Retina (tissue), 1 donor: ENCODE measurements around the gene IL1RAPL1.
"Not testable (repeated sequence)": the region's sequence is repeated elsewhere in the genome, so short reads cannot be mapped to it uniquely, and the experiment has no call there.

Experiments used
- DNase-seq: peaks from one replicate; pipeline ENCODE4 v3.0.0-alpha.2; 2016

Gene IL1RAPL1

GRCh38 chrX:28997706-28998463, 410.6 kb downstream of the IL1RAPL1 start:
- no peak for DNase-seq

GRCh38 chrX:28998609-28999135, 411.4 kb downstream of the IL1RAPL1 start:
- no peak for DNase-seq

DNA sequence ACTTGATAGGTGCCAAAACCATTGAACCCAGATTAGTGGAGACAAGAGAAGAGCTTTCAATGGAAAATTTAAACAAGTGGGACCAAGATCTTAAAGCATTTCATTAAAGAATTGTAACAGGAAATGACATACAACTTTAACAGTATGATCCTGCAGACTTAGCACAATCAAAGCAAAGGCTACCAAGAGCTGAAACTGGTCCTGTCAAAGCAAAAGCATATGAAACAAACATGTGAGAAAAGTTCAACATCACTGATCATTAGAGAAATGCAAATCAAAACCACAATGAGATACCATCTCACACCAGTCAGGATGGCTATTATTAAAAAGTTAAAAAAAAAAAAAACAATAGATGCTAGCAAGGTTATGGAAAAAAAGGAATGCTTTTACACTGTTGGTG, 425.6 kb downstream of the IL1RAPL1 start:
- DNase-seq: no peak

- no peak for DNase-seq
Measured at GRCh38 chrX:29023207-29023606, 436.0 kb downstream of the IL1RAPL1 start.

- no peak for DNase-seq
Measured at GRCh38 chrX:29024871-29025270, 437.6 kb downstream of the IL1RAPL1 start.

GRCh38 chrX:29039501-29039900, 452.3 kb downstream of the IL1RAPL1 start:
- DNase-seq: no peak

DNA sequence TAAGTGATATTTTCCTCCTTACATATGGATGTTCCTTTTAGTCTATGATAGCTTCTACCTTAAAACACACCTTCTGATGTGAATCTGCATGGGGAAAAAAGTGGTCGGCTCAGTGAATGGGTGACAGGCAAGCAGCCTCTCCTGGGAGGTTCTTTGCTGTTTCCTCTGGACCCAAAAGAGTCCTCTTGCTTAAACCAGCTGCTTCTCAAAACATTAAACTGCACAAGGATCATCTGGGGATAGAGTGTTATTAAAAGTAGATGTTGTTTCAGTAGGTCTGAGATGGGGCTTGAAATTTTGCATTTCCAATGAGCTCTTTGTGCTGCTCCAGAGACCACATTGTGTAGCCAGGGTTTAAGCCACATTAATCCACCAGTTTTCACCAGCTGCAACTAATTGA, 452.9 kb downstream of the IL1RAPL1 start:
- DNase-seq: no peak

DNA sequence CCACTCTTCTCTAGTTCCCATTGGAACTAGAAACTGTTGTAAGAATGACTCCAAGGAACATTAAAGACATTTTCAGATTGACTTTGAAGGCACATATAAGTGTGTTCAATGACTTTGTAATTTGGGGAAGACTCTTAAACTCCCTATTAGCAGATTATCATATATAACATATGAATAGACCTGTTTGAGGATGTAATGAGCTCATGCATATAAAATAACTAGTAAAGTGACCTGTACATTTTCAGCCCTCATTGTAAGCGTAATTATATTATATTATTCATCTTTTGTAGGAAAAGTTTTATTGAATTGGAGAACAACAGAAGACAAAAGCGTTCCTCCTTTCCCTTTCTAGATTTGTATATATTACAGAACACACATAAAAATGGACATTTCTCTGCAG, 455.1 kb downstream of the IL1RAPL1 start:
- DNase-seq: no peak

- DNase-seq: no peak
Measured at GRCh38 chrX:29043746-29044145, 456.5 kb downstream of the IL1RAPL1 start.

DNA sequence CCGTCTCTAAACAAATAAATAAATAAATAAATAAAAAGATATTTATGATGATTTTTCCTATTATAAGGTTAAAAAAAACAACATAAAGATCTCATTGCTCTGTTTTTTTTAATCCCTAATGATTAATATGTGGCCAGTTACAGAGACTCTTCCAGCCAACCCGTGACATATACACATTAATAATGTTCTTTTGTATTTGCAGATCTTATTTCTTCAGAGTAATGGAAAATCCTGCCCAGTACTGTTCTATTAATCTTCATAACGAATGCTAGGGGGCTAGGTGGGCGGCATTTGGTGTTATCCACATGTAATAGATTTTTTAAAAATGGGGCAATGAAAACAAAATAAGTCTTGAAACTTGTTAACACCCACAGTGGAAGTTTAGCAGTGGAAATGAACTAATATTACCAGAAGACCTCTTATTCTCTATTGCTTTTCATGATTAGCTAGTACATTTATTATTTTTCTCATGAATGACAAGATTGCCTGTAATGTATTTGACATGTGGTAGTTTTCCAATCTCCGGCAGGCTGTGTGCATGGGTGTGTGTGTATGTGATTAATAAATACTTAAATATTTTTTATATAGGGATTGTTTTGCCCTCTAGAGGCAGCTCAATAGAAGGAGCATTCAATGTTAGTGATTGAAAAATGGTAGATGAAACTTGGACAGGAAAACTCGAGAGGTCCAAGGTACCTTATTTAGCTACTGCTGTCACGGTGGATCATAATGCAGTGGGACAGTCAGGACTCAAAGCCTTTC, 457.4 kb downstream of the IL1RAPL1 start:
- no peak for DNase-seq

DNA sequence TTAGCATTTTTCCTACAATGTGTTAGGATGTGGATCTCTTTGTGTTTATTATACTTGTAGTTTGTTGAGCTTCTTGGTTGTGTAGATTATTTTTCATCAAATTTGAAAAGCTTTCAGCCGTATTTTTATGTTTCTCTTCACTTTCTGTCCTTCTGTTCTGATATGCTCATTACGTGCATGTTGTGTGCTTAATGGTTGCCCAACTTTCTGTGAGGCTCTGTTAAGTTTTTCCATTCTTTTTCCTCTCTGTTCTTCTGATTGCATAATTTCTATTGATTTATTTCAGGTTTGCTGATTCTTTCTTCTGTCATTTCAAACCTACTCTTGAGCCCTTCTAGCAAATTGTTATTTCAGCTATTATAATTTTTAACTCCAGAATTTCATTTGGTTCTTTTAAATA, 478.2 kb downstream of the IL1RAPL1 start:
- DNase-seq: no peak

DNA sequence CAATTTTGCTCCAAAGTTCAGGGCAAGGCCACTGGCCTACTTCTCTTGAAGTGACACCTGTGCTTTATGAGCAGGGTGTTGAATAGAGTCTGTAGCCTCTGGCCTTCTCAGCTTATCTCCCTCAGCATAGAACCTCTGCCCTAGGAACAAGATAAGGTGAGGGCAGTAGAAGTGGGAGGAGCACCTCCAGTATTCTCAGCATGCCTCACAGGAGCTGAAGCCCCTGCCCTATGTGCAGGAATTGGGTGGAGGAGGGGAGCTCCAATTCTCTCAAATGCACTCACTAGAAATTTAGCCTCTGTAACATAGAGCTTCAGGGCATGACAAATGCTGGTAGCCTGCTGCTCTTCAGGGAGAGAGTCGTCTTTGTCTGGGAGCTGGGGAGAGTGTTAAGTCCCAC, 479.3 kb downstream of the IL1RAPL1 start:
- no peak for DNase-seq

DNA sequence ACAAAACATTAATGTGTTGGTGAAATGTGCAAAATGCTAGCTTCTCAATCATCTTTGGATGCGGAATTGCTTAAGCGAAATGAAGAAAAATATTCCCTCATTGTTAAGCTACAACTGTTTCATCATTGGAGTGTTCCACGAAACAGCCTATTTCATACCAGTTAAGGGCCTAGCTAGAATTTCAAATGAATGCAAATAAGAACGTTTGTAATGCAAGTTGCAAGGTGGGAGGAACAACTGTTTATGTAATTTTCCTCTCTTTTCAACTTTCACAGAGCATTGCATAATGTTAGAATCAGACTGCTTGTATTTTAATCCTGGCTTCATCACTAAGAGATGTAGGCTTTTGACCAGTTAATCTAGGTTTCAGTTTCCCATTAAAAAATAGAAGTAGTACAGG, 480.1 kb downstream of the IL1RAPL1 start:
- no peak for DNase-seq

DNA sequence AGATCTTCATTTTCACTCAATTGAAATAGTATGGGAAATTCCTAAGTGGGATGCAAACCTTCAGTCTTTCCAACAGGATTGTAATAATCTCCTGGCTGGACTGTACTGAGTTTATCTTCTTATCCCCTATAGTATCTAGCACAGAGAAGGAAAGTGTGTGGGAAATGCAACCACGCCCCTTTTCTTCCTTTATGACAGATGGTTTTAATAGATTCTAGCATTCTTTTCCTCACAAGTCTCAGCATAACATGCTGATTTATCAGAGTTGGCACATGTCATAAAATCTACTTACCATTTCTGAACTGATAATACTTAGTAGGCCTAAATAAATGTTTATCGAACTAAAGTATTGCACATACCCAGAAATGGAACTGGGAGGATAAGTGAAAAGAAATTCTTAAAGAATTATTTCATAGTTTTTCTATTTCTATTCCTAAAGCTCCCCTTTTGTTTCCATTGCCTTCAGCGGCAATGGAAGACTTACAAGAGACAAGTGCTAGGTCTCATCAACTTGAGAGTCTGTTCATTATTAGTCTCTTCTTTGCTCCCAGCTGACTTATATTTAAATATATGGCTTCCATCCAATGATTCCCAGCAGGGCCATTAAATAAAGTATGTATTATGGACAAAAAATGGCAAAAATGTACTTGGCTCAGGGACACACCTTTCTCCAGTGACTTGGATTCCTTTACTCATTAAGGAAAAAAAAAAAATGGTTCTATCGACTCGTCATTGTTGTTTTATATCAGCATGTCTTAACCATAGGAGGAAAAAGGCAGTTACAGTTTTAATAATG, 484.5 kb downstream of the IL1RAPL1 start:
- DNase-seq: no peak

DNA sequence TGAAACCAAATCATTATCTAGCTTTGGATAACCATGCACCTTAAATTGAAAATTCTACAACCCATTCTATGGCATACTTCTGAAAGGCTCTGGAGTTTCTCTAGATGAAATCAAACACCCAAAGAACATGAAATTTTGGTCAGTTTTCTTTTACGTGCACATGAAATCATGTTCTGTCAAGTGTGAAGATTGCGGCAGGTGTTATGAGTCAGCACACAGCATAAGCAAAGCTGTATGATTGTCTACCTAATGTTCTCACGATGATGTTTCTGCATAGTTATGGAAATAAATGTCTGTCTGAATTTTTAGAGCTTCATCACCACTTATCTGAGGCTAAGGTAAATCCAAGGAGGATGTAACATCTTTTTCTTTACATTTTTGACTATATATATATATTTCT, 495.3 kb downstream of the IL1RAPL1 start:
- no peak for DNase-seq

DNA sequence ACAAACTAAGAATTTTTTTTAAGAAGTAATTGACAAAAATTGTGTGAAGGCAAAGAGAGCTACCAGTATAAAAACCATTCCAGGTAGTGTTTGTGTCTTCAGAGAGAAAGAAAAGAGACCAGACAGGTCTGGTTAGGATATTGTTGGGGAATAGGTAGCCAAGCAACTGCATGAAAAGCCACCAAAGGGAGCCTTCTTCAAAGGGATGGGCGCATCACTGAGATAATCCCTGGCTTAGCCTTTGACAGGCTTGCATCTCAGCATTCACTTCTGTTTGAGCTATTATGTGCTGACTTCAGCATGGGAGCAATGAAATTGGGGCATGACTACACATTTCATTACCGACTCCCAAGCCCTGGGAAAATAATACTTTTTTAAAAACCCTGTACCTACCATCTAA, 496.6 kb downstream of the IL1RAPL1 start:
- DNase-seq: no peak

- DNase-seq: no peak
Measured at GRCh38 chrX:29090811-29091210, 503.6 kb downstream of the IL1RAPL1 start.

DNA sequence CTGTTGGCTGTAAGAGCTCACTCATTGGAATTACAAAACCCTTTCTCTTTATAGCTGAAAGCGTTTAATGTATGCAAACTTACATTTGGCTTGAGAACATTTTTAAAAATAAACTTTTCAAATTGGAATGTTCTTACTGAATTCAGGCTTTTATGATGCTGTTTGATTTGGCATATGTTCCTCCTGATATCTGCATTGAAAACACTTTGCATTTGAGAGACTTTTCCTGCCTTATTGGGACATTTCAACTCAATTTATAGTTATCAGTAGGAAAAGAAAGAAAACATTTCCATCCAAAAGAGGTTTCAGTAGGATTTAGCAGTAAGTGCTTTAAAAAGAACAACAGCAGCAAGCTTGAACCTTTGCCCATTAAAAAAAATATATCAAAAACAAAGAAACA, 520.0 kb downstream of the IL1RAPL1 start:
- DNase-seq: no peak

DNA sequence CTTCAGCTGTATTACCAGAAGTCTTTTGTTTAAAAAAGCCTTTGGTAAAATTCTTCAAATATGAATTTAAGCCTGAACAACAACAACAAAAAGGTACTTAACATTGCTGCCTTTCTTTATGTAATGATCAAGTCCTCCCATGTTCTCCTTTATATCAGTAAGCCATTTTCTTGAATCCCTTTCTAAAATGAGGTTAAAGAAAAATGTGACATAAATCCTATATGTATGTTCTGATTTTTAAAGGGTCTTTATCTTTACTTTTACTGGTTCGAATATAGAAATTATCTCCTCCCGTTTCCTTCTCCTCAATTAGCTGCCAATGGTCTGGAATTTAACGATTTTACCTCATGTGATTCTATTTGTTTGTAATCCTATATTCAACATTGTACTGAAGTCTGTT, 522.8 kb downstream of the IL1RAPL1 start:
- no peak for DNase-seq

DNA sequence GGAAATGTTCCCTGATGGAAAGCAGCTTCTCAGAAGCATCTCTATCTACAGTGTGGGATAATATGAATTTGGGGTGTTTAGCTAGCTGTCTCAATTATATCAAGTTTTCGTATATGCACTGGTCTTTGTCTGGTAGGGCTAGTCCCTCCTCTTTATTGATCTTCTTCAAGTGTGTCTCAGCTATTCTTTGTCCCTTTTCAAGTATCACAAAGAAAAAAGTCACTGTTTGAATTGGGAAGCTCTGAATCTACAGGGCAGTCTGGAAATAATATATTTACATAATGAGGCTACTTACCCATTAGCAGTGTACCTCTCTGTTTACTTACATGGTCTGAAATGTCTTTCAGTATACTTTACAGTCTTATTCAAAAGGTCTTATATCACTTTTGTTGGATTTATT, 526.0 kb downstream of the IL1RAPL1 start:
- no peak for DNase-seq

- DNase-seq: not testable (repeated sequence)
Measured at GRCh38 chrX:29122817-29123216, 535.6 kb downstream of the IL1RAPL1 start.

- DNase-seq: no peak
Measured at GRCh38 chrX:29130905-29131304, 543.7 kb downstream of the IL1RAPL1 start.

GRCh38 chrX:29136904-29137303, 549.7 kb downstream of the IL1RAPL1 start:
- DNase-seq: no peak
